Raji (cell line): ENCODE measurements around the gene TBC1D16.

Experiments used
- POLR2A ChIP-seq: IDR thresholded peaks from 2 replicates; pipeline ENCODE4 v1.6.1; 2011; ENCODE audit warnings: low read depth, low read length, control low read depth; ENCODE audit not compliant: insufficient read depth

TBC1D16 gene

DNA sequence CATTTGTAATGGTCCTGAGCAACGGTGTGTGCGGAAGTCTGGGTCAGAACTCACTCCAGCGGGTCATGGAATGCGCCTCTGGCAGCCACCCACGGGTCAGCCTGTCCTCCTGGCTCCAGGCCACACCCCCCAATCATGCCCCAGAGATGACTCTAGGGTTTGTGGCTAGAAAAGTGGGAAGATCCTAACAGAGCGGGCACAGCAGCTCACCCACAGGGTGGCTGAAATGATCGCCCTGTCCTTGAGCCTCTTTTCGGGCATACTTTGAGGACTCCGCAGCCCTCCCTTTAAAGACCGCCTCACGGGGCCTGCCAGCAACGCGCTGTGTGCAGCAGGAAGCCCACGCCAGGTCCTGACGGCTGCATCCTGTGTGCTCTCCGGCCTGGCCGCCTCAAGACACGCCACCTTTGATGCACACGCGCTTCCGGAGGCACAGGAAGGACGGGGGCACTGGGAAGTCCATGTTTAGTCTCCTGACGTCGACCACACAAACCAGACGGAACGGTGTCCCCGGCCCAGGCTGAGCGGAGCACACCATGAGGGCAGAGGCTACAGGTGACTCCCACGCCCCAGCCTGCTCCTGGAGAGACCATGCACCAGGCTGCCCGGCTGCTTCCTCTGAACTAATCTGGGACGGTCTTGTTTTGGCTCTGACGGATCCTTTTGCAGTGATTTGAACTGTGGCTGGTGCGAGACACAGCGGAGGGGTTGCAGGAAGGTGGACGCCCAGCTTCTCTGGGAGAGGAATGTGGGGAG lies 92.9 kb downstream of the TBC1D16 start:
- no peak for TF ChIP-seq POLR2A

DNA sequence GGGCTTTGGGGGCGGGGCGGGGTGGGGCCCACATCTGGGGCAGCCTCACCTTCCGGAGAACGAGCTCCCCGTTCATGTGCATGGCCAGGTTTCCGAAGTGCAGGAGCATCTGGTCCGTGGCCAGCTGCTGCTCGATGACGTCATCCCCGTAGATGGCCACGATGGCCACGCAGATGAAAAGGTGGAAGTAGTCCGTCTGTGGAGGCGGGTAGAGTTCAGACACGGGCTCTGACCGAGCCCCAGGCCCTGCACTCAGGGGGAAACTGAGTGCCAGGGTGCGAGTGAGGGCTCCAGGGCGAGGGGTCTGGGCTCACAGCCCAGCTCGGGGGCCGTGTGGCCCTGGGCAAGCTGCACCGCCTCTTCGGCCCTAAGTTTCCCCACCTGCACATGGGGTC lies 93.7 kb downstream of the TBC1D16 start:
- no peak for TF ChIP-seq POLR2A

- TF ChIP-seq POLR2A: no peak
Observed at GRCh38 chr17:79941088-79942010, 94.3 kb downstream of the TBC1D16 start.

DNA sequence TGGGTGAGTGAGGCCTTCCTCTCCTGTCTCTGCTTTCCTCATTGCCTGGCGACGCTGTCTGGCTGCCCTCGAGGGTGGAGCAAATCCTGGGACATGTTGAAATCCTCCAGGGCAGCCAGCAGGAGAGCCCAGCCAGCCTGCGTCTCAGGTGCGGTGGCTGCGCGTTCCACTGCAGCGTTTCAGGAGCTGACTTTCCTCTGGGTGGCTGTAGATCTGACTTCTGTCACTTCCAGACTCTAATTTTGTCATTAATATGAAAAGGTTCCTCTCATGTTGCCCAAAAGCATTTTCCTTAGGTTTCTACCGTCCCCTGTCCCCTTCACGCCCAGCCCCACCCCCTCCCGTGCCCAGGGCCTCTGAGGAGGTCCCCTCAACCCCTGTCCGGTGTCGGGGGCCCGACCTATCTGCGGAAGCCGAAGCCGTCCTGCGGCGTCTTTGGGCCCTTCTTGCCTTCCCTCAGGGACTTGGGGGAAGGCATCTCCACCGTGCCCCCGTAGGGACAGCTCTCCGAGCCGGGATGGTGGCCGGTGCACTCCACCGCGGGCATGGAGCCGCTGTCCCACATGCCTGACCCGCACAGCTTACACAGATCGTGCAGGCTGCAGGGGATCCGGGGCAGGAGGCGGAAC lies 95.1 kb downstream of the TBC1D16 start:
- no peak for TF ChIP-seq POLR2A

DNA sequence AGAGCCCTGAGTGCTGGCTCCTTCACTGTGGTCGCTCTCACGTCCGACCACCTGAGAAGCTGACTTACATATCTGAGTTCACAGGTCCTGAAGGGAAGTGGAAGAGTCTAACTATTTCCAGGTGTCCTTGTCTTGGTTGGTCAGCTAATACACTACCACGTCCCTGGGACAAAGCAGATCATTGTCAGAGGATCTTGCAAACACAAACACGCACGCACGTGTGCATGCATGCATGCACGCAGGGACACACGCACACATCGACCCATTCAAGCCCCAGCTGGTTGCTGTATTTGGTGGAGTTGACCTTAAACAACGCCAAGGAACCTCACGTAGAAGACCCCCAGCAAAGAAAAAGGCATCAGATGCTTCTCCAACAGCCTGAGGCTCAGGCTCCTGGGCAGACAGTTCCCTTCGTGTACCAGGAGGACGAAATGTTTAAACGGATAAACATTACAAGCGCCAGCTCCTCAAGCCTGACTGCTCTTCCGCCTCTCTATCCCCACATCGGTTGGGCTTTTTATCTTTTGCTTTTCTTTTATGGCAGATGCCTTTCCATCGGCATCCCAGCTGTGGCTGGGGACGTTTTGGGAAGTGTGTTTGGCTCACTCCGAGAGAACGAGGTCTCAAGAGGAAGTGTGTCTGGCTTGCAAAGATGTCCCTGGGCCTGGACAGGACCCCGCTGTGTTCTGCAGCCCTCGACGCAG lies 95.8 kb downstream of the TBC1D16 start:
- no peak for TF ChIP-seq POLR2A

DNA sequence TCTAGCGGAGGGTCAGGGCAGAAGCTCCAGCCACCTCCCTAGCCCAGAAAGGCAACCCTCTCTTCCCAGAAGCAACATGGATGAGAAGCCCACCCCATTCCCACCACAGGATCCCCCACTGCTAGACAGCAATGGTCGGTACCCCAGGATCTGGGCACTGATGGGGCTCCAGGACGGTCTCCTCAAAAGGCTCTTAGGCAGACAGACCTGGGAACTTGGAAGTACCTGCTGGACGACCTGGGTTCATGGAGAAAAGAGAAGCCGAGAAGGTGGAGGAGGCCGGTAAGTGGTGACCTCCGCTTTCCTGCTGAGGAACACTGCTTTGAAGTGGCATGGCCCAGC lies 96.6 kb downstream of the TBC1D16 start:
- no peak for TF ChIP-seq POLR2A

GRCh38 chr17:79938336-79939093 lies 97.2 kb downstream of the TBC1D16 start:
- TF ChIP-seq POLR2A: no peak

DNA sequence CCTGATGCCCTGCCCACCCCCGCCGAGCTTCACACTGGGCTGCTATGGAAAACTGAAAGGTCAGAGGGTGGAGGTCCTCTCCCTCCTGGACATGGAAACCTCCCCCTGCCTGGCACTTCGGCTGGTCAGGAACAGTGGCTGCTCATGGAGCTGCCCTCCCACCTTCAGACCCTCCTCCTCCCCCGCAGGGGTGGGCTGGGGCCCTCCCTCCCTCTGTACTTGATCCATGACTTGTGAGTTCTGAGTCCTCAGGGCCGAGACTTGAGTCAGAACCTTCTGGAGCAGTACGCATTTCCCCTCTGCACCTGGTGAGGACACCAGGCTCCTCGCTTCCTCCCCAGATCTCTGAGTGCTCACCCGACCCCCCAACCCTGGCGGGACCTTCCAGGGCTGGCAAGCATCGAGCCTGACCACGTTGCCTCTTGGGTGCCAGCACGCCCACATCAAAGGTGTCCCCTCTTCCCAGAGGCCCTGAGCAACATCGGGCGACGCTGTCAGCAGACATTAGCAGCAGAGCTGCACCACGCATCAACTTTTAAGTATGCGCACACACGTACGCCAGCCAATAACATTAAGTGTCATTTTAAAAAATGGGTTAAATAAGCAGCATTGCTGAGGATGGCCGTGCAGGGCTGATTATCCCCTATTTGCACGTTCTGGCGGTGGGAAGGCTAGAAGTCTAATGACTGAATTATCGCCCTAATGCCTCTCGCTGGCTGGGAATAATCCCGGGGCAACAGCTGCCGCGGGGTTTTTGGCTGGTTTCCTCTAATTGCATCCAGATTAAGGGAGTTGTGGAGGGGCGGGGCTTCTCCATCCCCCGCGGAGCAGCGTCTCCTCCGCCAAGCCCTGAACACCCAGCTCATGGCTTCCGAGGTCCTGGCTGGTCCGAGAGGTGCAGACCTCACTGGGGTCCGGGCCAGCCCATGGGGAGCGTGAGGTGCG lies 98.0 kb downstream of the TBC1D16 start:
- no peak for TF ChIP-seq POLR2A

- no peak for TF ChIP-seq POLR2A
Observed at GRCh38 chr17:79936641-79937381, 98.9 kb downstream of the TBC1D16 start.

DNA sequence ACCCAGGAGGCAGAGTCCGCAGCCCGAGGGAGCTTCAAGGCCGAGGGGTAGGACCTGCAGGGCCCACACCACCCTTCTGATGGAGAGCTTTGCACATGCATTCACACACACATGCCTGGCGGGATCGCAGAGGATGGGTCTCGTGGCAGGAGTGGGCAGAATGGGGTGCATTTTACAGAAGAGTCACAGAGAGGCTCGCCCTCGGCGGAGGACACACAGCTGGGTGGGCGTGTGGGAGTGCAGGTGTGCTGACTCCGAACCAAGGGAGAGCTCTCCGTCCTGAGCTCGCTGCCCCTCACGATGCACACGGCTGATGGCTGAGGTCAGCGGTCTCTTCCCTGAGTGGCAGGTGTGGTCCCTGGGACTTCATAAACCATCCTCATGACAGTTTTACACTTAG lies 99.6 kb downstream of the TBC1D16 start:
- no peak for TF ChIP-seq POLR2A

DNA sequence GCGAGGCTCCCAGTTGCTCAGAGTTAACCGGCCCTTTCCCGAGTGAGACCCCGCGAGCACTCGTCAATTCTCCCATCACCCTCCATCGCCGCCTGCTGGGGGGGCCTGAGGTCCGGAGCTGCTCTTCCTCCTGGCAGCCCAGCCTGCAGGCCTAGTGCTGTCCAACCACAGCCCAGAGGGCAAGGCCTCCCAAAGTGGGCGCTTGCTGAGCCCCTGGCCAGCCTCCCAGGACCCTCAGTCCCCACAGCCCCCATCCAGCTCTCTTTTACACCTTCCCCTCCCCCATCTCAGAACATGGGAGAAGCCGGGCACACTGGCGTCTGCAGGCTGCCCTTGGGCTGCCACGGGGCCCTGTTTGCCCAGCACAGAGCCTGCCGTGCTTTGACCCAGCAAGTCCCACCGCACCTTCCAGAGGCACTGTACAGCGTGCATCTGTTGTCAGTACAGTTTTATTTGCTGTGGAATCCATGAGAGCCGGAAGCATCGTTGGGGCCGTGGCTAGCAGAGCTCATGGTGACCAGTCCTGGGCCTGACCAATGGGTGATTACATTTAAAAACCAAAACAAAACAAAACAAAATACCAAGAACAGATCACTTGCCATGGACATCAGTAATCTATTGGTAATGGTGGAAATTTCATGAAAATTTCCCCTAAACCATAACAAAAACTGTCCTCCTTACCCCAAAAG lies 100.3 kb downstream of the TBC1D16 start:
- no peak for TF ChIP-seq POLR2A

- TF ChIP-seq POLR2A: no peak
Observed at GRCh38 chr17:79934653-79934970, 101.1 kb downstream of the TBC1D16 start.
